Liver (tissue), 3 donors: ENCODE data around the gene NFIA.

ENCODE experiments used
- EGR1 ChIP-seq, 2 donors: IDR thresholded peaks; 2 replicates each; pipeline ENCODE4 v1.6.1; 2016 to 2018; ENCODE audit warnings: antibody characterized with exemption in 2 of 2, low read depth in 2 of 2
- GABPA ChIP-seq, 2 donors: IDR thresholded peaks in 1 of 2; conservative IDR thresholded peaks in 1 of 2; 2 replicates each; pipeline ENCODE4 v1.6.1; 2016; ENCODE audit warnings: antibody characterized with exemption in 2 of 2, mild to moderate bottlenecking in 1 of 2, moderate library complexity in 1 of 2
- HNF4A ChIP-seq, 2 donors: conservative IDR thresholded peaks; 2 replicates each; pipeline ENCODE4 v1.6.1; 2016; ENCODE audit warnings: antibody characterized with exemption in 2 of 2, mild to moderate bottlenecking in 2 of 2
- JUND ChIP-seq, 2 donors: IDR thresholded peaks; 2 replicates each; pipeline ENCODE4 v1.6.1; 2016; ENCODE audit warnings: antibody characterized with exemption in 2 of 2
- RAD21 ChIP-seq, 2 donors: IDR thresholded peaks; 2 replicates each; pipeline ENCODE4 v1.6.1; 2016; ENCODE audit warnings: antibody characterized with exemption in 2 of 2, mild to moderate bottlenecking in 2 of 2
- SP1 ChIP-seq: IDR thresholded peaks from 2 replicates; pipeline ENCODE4 v1.6.1; 2018; ENCODE audit warnings: antibody characterized with exemption, mild to moderate bottlenecking
- TAF1 ChIP-seq: conservative IDR thresholded peaks from 2 replicates; pipeline ENCODE4 v1.6.1; 2016; ENCODE audit warnings: antibody characterized with exemption, mild to moderate bottlenecking
- YY1 ChIP-seq: IDR thresholded peaks from 2 replicates; pipeline ENCODE4 v1.6.1; 2016; ENCODE audit warnings: antibody characterized with exemption, mild to moderate bottlenecking
- TF ChIP-seq, protein P1 (sequence below): fragments of 150-350 bp; IDR thresholded peaks from 2 replicates; pipeline ENCODE4 v1.5.1; 2017; ENCODE audit warnings: improper control_type of control experiment, low read depth, low read length; ENCODE audit not compliant: missing input control
- TF ChIP-seq, protein P2 (sequence below): IDR thresholded peaks from 2 replicates; pipeline ENCODE4 v1.6.1; 2016; ENCODE audit warnings: antibody characterized with exemption
- TF ChIP-seq, protein P3 (sequence below): IDR thresholded peaks from 2 replicates; pipeline ENCODE4 v1.6.1; 2016; ENCODE audit warnings: antibody characterized with exemption, mild to moderate bottlenecking
- TF ChIP-seq, protein P4 (sequence below): IDR thresholded peaks from 2 replicates; pipeline ENCODE4 v1.6.1; 2016; ENCODE audit warnings: antibody characterized with exemption
- TF ChIP-seq, protein P5 (sequence below): IDR thresholded peaks from 2 replicates; pipeline ENCODE4 v1.6.1; 2016; ENCODE audit warnings: antibody characterized with exemption
- donor health status: healthy.
- donor health status: healthy.

DNA sequence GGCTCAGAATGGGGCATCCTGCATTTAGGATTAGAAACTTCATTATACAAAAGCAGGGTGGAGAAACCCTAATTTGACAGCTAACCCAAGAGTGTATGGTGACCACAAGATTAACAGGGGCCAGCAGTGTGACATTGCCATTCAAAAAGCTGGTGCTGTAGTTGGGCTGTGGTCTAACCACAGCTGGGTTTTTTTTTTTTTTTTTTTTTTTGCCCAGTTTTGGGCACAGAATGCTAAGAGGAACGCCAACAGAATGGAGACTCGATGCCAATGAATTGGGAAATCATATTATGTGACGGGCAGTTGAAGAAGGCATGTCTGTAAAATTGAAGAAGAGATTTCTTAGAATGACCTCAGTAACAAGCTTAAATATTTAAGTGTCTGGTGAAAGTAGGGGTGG is 58.4 kb downstream of the NFIA start:
- TF ChIP-seq TAF1 (no peak), SP1 (no peak), RAD21 (IDR thresholded peaks at IDR 0.05) (no peak), GABPA (IDR thresholded peaks at IDR 0.05 in 1 of 2, conservative IDR thresholded peaks at IDR 0.05 in 1 of 2) (no peak), YY1 (no peak), JUND (IDR thresholded peaks at IDR 0.05) (no peak), EGR1 (IDR thresholded peaks at IDR 0.05; ENCODE audit: low read depth in 2 of 2) (no peak), HNF4A (conservative IDR thresholded peaks at IDR 0.05) (no peak)
- TF ChIP-seq, protein P1, sequence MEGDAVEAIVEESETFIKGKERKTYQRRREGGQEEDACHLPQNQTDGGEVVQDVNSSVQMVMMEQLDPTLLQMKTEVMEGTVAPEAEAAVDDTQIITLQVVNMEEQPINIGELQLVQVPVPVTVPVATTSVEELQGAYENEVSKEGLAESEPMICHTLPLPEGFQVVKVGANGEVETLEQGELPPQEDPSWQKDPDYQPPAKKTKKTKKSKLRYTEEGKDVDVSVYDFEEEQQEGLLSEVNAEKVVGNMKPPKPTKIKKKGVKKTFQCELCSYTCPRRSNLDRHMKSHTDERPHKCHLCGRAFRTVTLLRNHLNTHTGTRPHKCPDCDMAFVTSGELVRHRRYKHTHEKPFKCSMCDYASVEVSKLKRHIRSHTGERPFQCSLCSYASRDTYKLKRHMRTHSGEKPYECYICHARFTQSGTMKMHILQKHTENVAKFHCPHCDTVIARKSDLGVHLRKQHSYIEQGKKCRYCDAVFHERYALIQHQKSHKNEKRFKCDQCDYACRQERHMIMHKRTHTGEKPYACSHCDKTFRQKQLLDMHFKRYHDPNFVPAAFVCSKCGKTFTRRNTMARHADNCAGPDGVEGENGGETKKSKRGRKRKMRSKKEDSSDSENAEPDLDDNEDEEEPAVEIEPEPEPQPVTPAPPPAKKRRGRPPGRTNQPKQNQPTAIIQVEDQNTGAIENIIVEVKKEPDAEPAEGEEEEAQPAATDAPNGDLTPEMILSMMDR: no peak
- TF ChIP-seq, protein P2, sequence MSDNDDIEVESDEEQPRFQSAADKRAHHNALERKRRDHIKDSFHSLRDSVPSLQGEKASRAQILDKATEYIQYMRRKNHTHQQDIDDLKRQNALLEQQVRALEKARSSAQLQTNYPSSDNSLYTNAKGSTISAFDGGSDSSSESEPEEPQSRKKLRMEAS: no peak
- TF ChIP-seq, protein P3, sequence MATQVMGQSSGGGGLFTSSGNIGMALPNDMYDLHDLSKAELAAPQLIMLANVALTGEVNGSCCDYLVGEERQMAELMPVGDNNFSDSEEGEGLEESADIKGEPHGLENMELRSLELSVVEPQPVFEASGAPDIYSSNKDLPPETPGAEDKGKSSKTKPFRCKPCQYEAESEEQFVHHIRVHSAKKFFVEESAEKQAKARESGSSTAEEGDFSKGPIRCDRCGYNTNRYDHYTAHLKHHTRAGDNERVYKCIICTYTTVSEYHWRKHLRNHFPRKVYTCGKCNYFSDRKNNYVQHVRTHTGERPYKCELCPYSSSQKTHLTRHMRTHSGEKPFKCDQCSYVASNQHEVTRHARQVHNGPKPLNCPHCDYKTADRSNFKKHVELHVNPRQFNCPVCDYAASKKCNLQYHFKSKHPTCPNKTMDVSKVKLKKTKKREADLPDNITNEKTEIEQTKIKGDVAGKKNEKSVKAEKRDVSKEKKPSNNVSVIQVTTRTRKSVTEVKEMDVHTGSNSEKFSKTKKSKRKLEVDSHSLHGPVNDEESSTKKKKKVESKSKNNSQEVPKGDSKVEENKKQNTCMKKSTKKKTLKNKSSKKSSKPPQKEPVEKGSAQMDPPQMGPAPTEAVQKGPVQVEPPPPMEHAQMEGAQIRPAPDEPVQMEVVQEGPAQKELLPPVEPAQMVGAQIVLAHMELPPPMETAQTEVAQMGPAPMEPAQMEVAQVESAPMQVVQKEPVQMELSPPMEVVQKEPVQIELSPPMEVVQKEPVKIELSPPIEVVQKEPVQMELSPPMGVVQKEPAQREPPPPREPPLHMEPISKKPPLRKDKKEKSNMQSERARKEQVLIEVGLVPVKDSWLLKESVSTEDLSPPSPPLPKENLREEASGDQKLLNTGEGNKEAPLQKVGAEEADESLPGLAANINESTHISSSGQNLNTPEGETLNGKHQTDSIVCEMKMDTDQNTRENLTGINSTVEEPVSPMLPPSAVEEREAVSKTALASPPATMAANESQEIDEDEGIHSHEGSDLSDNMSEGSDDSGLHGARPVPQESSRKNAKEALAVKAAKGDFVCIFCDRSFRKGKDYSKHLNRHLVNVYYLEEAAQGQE: no peak
- TF ChIP-seq, protein P4, sequence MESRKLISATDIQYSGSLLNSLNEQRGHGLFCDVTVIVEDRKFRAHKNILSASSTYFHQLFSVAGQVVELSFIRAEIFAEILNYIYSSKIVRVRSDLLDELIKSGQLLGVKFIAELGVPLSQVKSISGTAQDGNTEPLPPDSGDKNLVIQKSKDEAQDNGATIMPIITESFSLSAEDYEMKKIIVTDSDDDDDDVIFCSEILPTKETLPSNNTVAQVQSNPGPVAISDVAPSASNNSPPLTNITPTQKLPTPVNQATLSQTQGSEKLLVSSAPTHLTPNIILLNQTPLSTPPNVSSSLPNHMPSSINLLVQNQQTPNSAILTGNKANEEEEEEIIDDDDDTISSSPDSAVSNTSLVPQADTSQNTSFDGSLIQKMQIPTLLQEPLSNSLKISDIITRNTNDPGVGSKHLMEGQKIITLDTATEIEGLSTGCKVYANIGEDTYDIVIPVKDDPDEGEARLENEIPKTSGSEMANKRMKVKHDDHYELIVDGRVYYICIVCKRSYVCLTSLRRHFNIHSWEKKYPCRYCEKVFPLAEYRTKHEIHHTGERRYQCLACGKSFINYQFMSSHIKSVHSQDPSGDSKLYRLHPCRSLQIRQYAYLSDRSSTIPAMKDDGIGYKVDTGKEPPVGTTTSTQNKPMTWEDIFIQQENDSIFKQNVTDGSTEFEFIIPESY: no peak
- TF ChIP-seq, protein P5, sequence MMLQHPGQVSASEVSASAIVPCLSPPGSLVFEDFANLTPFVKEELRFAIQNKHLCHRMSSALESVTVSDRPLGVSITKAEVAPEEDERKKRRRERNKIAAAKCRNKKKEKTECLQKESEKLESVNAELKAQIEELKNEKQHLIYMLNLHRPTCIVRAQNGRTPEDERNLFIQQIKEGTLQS: no peak
